Head of caudate nucleus (tissue), 42 donors: Measurements from ENCODE around the gene PITPNM3.

ENCODE experiments used
- DNase-seq, 42 donors: peaks; one replicate each; pipeline versions ENCODE4 v3.0.0 to v3.0.0-alpha.2; 2020 to 2021; ENCODE audit warnings: mixed read lengths in 7 of 42
- intact Hi-C: fragments of 100-400 bp; cut with DNase I; formaldehyde crosslinking; loops from one replicate; pipeline ENCODE4 v1.15.0; 2022

The PITPNM3 gene

GRCh38 chr17:6442775-6443174, 113.6 kb downstream of the PITPNM3 start:
- no peak for DNase-seq
- intact Hi-C loops: no loop called here

DNA sequence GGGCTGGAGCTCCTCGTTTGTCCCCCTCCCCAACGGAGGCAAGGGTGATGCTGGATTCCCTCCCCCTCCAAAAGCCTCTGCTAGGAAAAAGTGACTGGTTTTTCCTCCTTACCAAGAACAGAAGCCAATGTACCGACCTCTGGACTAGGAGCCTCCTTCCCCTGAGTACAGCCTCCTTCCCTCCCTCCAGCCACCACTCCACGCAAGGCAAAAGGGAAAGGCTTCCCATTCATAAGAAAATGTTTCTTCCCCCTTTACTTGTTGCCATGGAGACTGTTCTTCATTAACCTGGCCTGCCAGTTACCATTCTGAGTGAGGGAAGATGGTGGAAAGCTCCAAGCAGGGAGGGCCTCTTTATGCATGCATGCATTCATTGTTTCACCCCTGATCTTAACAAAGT, 116.4 kb downstream of the PITPNM3 start:
- peak in 2 of 42 donors; percentile 8 to 14 for DNase-seq

DNA sequence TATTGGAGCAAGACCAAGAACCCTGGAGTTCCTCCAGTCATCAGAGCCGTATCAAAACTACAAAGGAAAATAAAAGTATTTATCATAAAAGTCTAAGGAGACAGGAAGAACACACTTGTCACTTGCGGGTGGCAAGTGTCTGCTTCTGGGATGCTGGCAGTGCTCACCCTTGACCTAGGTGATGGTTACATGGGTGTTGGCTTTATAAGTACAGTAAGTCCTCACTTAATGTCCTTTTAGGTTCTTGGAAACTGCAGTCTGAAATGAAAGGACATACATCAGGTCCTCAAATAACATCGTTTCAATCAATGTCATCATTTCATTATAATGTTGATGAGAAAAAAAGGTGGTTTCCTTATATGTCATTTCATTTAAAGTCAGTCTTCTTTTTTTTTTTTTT, 118.4 kb downstream of the PITPNM3 start:
- DNase-seq: no peak
- intact Hi-C loops: no loop called here

More for the DNA sequence above, 116.4 kb downstream of the PITPNM3 start:
- intact Hi-C loops: no loop called here

DNA sequence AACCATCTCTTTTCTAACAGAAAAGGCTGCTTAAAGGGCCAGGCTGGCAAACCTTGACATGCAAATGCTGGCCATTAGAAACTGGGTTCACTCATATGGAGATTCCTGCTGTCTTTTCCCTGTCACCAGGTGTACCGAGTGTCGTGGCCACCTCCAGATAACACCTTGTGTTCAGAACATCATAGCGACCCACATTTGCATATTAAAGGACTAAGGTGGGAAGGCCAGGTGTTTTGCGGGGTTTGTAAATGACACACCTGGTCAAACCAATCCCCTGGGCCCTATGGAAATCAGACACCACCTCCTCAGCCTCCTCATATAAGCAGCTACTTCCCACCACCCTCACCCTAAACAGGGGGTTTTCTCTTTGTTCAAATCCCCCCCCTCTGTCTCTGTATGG, 118.9 kb downstream of the PITPNM3 start:
- intact Hi-C loops: no loop called here

GRCh38 chr17:6435968-6436367, 120.4 kb downstream of the PITPNM3 start:
- DNase-seq: peak in 41 of 42 donors; percentile 42 to 86 (median 68)
- intact Hi-C loops: no loop called here

More for the DNA sequence above, 118.9 kb downstream of the PITPNM3 start:
- no peak for DNase-seq

GRCh38 chr17:6435051-6435450, 121.3 kb downstream of the PITPNM3 start, which contains the start of gene AIPL1:
AIPL1 (minus strand) TSS chr17:6435121; CDS start chr17:6435104, 17 bp downstream.
- intact Hi-C loops: no loop called here
- DNase-seq: no peak

- no peak for DNase-seq
- intact Hi-C loops: no loop called here
These were observed 125.6 kb downstream of the PITPNM3 start for GRCh38 chr17:6430769-6431168.

- intact Hi-C loops: loop anchor here (10.0 kb wide), 1 partner anchor 374 kb away; no protein-coding TSS in a partner anchor
- DNase-seq: no peak
These were observed 127.1 kb downstream of the PITPNM3 start for GRCh38 chr17:6429266-6429665.

DNA sequence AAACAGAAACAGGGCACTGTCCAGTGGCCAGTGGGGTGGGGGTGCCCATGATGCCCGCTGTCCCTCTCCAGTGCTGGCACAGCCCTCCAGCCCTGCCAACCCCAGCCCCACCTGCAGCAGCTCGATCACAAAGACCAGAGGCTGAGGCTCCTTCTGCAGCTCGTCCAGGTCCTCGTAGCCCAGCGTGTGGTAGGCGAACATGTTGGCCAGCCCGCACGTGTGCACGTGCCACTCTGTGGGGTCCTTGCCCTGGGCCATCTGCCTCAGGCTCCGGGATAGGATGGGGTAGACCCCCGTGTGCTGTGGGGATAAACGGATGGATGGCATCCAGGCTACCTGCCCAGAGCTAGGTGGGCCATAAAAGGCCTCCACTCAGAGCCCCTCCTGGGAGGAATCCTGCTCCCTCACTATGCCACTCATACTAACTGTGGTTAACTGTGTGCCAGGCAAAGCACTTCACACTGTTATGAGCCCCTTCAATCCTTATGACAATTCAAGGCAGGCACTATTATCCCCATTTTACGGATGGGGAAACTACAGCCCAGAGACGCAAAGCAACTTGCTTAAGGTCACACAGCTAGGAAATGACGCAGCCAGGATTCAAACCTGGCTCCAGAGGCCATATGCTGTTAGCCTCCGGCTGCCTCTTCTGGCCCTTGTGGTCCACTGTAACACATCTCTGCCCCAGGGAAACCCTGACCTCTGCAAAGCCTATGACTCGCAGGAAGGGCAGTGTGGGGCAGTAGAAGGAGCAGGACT, 128.0 kb downstream of the PITPNM3 start:
- intact Hi-C loops: loop anchor here (10.0 kb wide), 1 partner anchor 374 kb away; no protein-coding TSS in a partner anchor
- DNase-seq: no peak

- intact Hi-C loops: loop anchor here (10.0 kb wide), 1 partner anchor 373 kb away; no protein-coding TSS in a partner anchor
These were observed 129.0 kb downstream of the PITPNM3 start for GRCh38 chr17:6427279-6427781.

GRCh38 chr17:6426356-6427101, 129.8 kb downstream of the PITPNM3 start:
- DNase-seq: no peak
- intact Hi-C loops: loop anchor here (10.0 kb wide), 1 partner anchor 372 kb away; no protein-coding TSS in a partner anchor

More at GRCh38 chr17:6427279-6427781, 129.0 kb downstream of the PITPNM3 start:
- no peak for DNase-seq

DNA sequence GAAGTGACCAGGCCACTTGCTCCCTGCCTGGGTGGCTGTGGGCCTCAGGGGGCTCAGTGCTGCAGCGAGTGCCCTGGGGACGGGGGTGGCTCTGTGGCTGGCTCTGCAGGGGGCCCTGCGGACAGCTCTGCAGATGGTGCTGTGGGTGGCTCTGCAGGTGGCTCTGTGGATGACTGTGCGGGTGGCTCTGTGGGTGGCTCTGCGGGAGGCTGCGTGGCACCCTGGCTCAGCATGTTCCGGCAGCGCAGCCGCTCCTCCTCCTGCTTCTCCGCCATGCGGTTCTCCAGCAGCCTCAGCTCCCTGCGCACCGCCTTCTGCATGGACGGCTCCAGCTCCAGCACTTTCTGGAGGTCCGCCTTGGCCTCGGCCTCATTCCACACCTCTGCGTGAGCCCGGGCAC, 130.9 kb downstream of the PITPNM3 start:
- DNase-seq: peak in 2 of 42 donors; percentile 18 to 39
- intact Hi-C loops: loop anchor here (10.0 kb wide), 1 partner anchor 371 kb away; no protein-coding TSS in a partner anchor

- intact Hi-C loops: loop anchor here (2.0 to 10.0 kb wide), 2 partner anchors 369 to 831 kb away; no protein-coding TSS in a partner anchor
- DNase-seq: no peak
These were observed 132.4 kb downstream of the PITPNM3 start for GRCh38 chr17:6423931-6424330.

DNA sequence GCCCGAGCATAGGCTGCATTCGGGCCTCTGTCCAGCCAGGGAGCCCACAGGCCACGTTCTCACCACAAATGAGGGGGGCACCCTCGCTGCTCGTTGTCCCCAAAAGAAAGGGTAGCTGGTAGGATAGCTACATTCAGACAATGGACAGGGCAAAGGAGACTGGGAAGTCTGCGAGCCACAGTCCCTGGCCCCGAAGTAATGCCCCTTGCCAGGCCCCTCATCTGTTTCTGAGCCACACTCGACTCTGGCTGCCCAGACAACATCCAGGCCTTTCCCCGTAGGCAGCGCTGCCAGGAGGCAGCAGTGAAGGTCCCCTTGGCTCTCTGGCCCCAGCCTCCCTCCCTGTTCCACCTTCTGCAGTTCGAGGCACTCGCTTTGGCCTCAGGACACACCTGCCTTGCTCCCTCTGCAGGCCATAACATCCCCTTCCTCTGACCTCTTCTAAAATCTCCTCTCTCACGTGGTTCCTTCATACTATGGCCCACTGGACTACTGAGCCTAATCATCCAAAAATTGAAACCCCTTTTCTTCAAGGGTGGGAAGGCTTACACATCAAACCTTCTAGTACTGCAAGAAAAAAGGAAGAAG, 133.6 kb downstream of the PITPNM3 start:
- intact Hi-C loops: loop anchor here (2.0 to 10.0 kb wide), 2 partner anchors 368 to 830 kb away; no protein-coding TSS in a partner anchor
- DNase-seq: no peak

DNA sequence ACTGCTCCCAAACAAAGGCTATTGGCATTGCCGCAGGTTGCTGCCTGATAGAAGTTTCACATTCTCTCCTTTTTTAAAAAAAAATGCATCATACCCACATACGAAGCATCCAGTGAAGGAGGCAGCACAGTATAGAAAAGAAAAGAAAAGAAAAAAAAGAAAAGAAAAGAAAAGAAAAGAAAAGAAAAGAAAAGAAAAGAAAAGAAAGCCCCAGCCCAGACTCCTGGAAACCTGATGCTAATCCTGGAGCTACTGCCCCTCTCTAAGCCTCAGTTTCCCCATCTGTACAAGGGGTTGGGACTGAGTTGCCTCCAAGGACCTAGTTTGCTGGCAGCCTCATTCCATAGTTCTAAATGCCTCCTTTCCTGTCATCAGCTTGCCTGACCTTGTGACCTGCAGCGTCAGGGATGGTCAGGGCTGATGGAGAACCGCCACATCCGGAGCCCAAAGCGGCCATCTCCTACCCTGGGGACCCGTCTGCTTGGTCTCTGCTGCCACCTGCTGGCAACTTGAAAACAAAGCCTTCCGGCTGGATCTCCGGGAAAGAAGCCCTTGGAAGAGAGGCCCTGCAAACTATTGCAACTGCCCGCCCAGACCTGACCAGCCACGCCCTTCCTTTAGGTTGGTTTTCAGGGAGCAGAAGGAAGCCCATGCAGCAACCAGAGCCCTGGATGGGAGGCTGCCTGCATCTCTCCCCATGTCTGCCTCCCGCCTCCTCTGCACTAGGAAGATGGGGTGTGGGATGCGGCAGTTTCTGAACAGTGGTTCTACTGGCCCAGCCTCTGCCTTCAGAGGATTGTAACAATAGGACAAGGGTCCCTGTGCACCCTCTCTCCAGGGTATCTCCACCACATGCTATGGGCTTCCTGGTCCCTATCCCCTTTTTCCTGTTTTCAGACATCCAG, 134.4 kb downstream of the PITPNM3 start:
- peak; percentile 66 to 95 (median 86) for DNase-seq
- intact Hi-C loops: loop anchor here (2.0 to 10.0 kb wide), 2 partner anchors 367 to 829 kb away; no protein-coding TSS in a partner anchor

GRCh38 chr17:6420173-6420641, 136.1 kb downstream of the PITPNM3 start:
- intact Hi-C loops: loop anchor here (10.0 kb wide), 1 partner anchor 365 kb away; no protein-coding TSS in a partner anchor
- DNase-seq: peak in 4 of 42 donors; percentile 7 to 51 (median 32)

GRCh38 chr17:6415616-6416015, 140.7 kb downstream of the PITPNM3 start:
- no peak for DNase-seq
- intact Hi-C loops: loop anchor here (10.0 kb wide), 1 partner anchor 711 kb away; no protein-coding TSS in a partner anchor

GRCh38 chr17:6413065-6413464, 143.3 kb downstream of the PITPNM3 start:
- intact Hi-C loops: loop anchor here (10.0 kb wide), 1 partner anchor 708 kb away; no protein-coding TSS in a partner anchor
- DNase-seq: peak in 2 of 42 donors; percentile 16 to 17
